Epidermal melanocyte (primary cell): ENCODE results near the gene TSPEAR.
"Not testable (repeated sequence)": the region's sequence is repeated elsewhere in the genome, so short reads cannot be mapped to it uniquely, and the experiment has no call there.

Experiments
- DNase-seq: peaks from one replicate; pipeline ENCODE4 v3.0.0; 2011; ENCODE audit warnings: low spot score; ENCODE audit not compliant: insufficient read length

The TSPEAR gene

DNA sequence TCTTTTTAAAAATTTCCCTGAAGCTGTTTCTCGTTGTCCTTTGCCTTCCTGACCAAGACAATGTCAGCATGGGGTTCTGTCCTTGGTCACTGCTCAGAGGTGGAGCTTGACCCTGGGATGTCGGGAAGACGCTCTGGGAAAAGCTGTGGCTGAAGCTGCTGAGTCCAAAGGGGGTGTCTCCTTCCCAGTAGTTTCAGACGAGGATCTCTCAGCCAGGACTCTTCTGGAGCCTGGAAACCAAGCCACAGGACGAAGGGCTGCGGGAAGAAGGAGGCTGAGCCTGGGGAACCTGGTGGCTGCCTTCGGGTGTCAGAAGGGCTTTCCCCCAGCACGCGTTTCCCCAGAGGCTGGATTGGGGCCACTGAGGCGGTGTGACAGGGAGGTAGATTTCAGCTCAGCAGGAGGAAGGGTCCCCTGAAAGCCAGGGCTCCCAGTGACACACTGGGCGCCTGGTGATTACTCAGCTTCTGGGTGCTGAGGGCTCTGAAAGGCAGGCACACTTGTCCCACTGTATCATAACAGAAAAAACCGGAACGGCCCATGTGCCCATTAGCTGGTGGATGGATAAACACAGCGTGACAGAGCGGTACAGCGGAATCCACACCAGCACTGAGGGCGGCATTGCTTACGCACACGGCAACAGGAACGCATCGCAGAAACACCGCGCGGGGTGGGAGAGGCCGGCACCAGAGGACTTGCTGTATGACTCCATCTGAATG, 24.4 kb downstream of the TSPEAR start:
- DNase-seq: no peak

DNA sequence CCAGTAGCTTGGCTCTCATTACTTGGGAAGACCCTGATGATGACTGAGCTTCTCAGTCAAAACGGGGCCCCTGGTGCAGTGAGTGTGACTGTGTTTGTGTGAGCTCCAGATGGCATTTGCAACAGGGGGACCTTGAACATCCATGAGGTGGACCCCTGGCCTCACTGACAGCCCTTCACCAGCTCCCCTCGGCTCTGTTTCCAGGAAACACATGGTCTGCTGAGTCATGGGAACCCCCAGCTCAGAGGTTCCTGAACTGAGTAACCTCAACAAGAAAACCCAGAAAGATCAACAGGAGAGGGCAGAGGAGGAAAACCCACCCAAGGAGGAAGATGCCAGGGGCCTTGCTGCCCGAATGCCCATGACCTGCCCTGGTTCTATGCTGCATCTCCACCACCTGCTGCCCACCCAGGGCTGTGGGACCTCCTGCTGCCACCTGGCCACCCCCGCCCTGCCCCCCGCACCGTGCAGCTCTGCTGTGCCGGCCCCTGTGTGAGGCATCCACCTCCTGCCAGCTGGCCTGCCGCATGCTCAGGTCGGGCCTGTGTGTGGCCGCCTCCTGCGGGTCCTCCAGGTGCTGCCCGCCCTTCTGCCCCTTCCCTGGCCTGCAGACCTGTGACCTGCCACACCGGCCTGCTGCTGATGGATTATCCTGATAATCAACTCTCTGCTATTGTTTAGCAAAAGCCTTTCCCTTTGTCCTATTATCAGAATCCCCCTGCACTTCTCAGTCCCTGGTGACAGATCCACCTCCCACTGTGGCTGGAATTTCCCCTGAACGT, 25.2 kb downstream of the TSPEAR start:
- no peak for DNase-seq

DNA sequence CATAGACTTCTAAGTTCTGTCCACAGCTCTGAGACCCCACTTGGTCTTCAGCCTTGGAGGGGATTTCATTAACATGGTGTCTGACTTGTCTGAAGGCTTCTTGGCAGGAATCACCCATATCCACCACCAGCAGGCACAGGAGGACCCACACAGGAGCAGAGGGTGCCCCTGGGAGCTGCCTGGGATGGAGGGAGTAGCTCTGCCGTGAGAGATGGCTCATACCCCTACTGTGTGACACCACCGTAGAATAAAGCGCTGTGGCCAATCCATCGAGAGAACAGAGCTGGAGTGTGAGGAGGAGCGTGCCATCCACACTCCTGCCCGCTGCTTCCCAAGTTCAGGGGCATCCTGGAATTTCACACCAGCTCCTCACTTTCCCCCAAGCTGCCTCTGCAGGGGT, 26.3 kb downstream of the TSPEAR start:
- not testable (repeated sequence) for DNase-seq

DNA sequence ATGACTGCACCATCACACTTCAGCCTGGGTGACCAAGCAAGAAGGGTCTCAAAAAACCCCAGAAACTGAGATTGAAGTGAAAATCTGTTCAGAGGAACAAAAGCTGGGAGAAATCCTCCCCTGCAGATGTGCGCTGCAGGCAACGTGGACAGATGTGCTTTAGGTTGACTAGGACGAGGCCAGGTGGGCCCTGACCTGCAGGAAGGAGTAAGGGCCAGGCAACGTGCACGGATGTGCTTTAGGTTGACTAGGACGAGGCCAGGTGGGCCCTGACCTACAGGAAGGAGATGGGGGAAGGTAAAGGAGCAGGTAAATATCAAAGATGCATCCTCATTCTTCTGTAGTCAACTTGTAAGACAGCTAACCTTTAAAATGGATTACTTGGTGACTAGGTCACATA, 26.9 kb downstream of the TSPEAR start:
- no peak for DNase-seq

DNA sequence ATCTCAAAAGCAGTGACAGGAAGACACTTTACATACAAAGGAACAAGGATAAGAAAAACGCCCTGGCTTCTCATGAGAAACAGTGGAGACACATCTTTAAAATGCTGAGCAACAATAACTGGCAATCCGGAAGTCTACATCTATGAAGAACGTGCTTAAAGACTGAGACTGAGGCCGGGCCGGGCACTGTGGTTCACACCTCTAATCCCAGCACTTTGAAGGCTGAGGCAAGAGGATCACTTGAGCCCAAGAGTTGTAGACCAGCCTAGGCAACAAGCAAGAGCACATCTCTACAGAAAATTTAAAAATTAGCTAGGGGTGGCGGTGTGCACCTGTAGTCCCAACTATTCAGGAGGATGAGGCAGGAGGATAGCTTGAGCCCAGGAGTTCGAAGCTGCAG, 27.3 kb downstream of the TSPEAR start:
- DNase-seq: no peak

DNA sequence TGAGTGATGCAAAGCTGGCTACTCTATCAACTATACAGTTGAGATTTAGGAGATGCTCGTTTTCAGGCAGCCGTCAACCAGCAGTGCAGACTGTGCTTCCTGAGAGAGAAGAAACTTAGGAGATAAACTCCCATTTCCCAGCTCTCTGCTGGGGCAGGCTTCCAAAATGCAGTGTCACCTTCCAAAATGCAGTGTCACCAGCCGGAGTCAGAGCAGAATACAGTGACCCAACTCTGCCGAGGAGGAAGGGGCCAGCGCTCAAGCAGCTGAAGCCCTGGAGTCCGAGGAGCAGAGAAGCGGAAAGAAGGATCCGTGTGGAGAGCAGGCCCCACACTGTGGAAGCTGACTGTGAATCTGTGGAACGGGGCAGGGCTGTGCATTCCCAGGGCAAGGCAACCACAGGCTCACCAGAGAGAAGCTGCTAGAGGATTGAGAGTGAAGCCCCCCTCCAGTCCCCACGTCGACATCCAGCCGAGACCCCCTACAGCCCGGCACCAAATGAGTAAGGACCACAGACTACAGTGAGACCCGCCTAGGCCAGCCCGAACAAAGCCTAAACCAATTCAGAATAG, 28.7 kb downstream of the TSPEAR start:
- no peak for DNase-seq

DNA sequence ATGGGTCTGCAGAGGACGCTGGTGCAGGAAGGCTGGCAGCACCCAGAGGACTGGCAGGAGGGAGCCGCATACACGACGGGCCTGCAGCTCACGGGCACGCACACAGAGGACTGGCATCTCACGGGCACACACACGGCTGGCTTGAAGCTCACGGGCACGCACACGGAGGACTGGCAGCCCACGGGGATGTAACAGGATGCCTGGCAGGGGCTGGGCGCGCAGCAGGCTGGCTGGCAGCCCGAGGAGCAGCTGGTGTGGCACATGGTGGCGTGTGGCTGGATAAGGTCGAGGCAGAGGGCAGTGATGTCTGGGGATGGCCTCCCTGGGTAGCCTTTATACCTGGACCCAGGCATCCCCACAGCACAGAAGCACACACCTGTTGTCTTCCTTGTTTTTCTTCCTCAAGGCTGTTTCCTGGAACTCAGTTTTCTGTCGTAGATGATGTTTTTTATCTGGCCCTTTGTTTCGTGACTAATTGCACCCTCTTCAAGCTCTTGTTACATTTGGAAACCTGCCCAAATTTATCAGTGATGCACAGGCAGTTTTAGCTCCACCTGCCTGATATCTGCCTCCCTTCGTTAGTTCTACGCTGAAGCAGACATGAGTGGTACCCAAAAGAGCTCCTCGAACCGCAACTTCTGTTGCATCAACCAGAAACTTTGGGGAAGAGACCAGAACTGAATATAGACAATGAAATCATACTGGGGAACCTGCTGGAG, 29.4 kb downstream of the TSPEAR start, which contains the start of gene KRTAP12-1:
Gene KRTAP12-1 (minus strand): TSS at position 303 of the 719 bp plus-strand sequence. CDS start 40 bp downstream, at position 263.
- no peak for DNase-seq

DNA sequence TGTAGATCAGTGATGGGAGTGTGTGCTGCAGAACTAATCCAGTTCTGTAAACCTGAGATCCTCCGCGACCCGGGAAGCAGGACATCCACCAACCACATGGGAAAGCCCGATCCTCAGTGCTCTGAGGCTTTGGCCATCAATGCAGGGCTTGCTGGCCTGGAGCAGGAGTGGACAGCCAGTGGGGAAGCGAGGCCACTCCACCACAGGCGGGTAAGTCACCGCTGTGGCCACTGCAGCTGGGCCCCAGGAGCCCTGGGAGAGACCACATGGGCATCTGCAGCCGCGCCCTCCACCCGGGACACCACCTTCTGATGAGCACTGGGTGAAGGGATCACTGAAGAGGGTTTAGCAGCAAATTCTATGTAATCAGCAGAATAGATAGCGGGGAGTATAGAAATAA, 30.2 kb downstream of the TSPEAR start:
- DNase-seq: no peak

DNA sequence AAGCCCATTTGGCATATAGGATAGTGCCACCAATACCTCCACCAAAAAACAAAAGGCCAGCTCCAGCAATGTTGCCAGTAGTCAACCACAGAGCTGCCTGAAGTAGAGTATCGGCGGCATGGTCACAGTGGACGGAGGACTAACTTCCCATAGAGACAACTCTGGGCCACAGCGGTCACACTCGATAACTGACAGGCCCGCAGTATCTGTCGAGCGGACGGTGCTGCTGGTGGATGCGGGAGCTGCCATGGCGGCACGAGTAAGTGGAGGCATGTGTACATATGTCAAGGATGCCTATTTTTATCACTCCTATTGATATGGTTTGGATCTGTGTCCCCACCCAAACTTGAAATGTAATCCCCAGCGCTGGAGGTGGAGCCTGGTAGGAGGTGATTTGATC, 33.5 kb downstream of the TSPEAR start:
- DNase-seq: no peak

DNA sequence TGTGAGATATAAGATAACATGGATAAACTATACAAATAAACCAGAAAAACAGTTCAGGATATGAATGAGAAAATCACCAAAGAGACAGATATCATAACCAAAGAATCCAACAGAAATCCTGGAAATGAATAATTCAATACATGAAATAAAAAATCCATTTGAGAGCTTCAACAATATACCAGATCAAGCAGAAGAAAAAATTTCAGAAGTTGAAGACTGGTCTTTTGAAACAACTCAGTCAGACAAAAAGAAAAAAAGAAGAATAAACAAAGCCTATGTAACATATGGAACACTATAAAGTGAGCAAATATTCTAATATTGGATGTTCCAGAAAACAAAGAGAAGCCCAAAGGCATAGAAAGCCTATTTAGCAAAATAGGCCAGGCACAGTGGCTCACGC, 39.5 kb downstream of the TSPEAR start:
- no peak for DNase-seq

DNA sequence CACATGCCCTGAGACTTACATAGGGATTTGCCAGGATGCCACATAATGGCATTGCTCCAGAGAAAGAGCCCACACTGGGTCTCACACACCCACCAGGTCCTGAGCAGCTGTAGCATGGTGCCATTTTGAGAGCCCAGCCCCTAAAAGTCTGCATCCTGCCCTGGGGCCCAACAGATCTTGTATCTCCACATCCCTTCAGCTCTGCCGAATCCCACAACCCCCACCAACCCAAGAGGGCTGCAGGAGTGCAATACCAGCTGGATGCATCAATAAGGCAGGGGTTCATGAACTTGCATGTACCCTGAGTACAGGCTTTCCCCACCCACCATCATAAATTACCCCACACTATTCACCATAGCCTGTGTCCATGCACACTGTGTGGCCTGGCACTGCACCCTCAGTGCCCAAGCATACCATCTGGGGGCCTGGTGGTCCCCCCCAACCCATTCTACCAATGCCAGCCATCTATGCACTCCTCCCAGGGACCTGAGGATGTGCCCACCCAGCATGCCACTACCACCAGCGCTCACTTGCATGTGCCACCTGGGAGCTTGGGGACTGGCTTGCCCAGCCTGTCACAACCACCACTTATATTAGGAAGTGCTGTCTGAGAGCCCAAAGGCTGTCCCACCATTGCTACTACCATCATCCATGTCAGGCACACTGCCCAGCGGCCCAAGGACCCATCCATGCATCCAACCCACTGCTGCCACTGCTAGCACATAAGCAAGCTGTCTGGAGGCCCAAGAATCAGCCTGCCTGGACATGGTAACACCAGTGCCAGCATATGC, 40.5 kb downstream of the TSPEAR start:
- no peak for DNase-seq

DNA sequence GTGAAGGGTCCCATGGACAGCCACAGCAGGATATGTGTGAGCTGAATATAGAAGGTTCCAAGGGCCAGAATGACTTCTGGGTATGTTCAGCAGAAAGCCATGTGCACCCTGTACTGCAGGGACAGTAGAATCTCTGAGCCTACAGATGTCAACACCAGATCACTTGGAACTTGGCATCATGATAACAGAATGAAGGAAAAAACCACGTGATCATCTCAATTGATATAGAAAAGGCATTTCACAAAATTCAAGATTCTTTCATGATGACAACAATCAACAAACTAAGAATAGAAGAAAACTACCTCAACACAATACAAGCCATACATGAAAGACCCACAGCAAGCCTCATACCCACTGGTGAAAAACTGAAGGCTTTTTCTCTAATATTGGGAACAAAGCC, 43.8 kb downstream of the TSPEAR start:
- DNase-seq: no peak

DNA sequence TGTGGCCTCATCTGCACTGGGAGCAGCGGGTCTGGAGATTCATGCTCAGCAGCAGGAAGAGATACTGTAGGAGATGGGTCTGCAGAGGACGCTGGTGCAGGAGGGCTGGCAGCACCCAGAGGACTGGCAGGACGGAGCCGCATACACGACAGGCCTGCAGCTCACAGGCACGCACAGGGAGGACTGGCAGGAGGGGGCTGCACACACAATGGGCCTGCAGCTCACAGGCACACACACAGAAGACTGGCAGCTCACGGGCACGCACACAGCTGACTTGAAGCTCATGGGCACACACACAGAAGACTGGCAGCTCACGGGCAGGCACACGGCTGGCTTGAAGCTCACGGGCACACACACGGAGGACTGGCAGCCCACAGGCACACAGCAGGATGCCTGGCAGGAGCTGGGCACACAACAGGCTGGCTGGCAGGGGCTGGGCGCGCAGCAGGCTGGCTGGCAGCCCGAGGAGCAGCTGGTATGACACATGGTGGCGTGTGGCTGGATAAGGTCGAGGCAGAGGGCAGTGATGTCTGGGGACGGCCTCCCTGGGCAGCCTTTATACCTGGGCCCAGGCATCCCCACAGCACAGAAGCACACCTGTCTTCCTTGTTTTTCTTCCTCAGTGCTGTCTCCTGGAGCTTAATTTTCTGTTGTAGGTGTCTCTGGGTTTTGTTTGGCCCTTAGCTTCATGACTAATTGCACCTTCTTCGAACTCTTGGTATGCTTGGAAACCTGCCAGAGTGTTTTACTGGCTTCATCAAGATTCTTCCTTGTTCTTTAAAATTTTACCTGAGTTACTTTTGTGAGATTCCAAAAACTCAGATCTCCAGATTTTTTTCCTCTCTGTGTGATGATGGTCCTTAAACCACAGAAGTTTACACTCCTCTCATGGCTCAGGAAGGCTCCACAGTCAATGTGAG, 44.7 kb downstream of the TSPEAR start, which contains the start of gene KRTAP12-2:
Gene KRTAP12-2 (minus strand): TSS at position 527 of the 920 bp plus-strand sequence. CDS start 41 bp downstream, at position 486.
- DNase-seq: no peak

DNA sequence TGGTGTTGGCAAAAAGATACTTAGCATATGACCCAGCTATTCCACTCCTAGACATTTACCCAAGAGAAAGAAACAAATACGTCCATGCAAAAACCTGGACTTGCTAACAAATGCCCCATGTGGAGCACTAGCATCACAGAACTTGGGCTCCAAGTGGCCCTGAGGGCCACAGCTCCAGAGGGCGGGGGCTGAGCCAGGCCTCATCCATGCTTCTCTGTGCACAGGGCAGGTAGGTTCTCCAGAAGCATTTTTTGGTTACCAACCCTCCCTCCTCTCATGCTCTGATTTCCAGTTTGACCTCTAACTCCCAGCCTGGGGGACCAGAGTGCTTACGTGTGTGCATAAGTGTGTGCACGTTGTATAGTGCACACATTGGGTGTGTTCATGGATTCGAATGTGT, 46.7 kb downstream of the TSPEAR start:
- DNase-seq: no peak

DNA sequence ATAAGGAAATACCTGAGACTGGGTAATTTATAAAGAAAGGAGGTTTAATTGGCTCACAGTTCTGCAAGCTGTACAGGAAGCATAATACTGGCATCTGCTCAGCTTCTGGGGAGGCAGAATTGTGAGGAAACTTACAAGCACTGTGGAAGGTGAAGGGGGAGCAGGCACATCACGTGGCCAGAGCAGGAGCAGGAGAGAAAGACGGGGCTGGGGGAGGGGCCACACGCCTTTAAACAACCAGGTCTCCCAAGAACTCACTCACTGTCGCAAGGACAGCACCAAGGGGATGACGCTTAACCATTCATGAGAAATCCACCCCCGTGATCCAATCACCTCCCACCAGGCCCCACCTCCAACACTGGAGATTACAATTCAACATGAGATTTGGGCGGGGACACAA, 49.8 kb downstream of the TSPEAR start:
- DNase-seq: not testable (repeated sequence)

DNA sequence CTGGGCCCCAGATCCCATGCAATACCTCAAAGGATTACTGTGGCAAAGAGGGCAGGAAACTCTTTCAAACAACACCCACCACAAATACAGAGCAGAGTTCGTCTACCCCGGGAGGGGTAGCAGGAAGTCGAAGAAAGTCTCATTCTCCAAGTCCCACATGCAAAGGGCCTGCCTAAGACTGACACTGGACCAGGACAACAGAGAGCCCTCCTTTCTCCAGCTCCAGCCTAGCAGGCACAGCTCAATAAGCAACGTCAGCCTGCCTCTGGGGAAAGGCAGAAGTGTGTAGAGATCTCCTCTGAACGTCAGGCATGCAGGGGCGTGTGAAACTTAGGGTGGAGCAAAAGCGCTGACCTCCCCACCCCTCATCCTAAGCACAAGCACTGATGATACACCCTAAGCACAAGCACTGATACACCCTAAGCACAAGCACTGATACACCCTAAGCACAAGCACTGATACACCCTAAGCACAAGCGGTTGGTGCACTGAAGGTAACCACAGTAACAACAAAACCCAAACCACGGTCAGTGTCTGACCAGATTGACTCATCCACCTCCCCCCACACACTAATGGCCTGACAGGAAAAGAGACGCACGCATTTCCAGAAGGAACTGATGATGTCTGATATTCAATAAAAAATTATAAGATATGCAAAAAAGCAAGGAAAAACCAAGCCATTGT, 52.3 kb downstream of the TSPEAR start:
- DNase-seq: no peak

DNA sequence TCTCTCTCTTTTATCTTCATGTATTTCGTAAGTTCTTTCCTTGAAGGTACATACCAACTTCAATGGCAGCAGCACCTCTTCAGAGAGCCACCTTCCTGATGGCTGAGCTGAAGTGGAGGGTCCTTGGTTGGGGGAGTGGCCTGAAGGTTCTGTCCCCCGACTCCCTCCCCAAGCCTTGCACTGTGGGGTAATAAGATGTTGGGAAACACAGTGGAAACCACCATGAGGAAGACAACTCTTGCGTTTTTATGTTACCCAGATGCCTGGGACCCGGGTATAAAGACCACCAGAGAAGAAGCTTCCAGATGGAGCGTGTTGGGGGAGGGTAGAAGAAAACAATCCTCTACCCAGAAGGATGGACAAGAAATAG, 52.8 kb downstream of the TSPEAR start:
- DNase-seq: no peak

DNA sequence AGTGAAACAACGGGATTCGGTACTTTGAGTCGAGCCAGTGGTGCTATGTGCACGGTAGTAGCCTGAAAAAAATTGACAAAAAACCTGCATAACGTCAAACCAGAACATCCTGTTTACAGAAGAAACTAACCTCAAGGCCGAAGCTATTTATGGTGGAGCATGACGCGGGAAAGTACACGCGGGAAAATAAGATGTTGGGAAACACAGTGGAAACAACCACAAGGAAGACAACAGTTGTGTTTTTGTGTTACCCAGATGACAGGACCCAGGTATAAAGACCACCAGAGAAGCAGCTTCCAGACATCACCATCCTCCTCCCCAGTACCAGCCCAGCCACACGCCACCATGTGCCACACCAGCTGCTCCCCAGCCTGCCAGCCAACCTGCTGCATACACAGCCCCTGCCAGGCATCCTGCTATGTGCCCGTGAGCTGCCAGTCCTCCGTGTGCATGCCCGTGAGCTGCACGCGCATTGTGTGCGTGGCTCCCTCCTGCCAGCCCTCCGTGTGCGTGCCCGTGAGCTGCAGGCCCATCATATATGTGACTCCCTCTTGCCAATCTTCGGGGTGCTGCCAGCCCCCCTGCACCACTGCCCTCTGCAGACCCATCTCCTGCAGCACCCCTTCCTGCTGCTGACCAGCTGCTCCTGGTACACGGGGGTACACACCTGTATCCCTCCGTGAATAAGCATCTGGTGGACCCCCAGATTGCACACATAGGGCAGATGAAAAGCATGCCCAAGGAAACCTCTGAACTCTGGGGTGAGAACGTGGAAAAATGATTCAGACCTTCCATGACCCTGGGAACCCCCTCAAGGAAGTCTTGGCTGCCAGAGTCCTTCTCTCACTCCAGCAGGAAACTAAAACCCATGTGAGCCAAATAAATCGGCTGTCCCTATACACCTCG, 53.5 kb downstream of the TSPEAR start, which contains the start of gene KRTAP12-3:
Gene KRTAP12-3 (plus strand): TSS at position 298 of the 906 bp plus-strand sequence. CDS start 48 bp downstream, at position 346.
- DNase-seq: no peak
